Measurements from ENCODE around the gene PHTF1.

PHTF1 gene

DNA sequence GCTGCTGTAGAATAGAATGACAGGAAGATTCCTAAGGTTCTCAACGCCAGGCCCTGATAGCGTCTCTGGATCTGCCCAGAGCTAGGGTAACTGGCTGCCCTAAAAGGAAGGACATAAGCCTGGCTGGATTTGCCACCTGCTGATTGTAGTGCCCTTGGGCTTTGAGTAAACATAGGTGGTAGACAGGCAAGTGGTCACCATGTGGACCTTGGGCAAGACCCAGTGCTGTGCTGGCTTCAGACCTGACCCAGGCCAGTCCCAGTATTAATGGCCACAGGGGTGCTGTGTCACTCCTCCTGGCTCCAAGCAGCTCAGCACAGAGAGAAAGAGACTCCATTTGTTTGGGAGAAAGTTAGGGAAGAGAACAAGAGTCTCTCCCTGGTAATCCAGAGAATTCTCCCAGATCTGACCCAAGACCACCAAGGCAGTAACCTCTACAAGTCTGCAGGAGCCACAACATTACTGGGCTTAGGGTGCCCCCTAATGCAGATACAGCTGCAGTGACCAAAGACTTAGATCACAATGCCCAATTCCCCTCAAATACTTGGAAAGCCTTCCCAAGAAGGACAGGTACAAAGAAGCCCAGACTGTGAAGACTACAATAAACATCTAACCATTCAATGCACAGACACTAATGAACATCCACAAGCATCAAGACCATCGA, 44.5 kb downstream of the PHTF1 start:
- Histone ChIP-seq H4K20me1 (ENCODE audit: insufficient read depth, low read length) (no peaks in the 10 kb centered on the region), H3K27ac (ENCODE audit: low read depth, low read length, poor library complexity, severe bottlenecking) (no peak overlapping the region), H3K9me3 (ENCODE audit: low read length) (0 out of 2 replicates have a peak, but pooled peaks cover 6% of the 10 kb centered on the region), H3K36me3 (ENCODE audit: insufficient read depth, low read length) (peaks cover 70% of the 10 kb centered on the region), H3F3A (ENCODE audit: insufficient read depth, low read length) (no peaks in the 10 kb centered on the region), H3K9ac (ENCODE audit: low read length) (no peak overlapping the region), H3K27me3 (ENCODE audit: insufficient read depth, low read length) (no peaks in the 10 kb centered on the region), H2AFZ (ENCODE audit: low read length) (no peak overlapping the region), H3K4me1 (ENCODE audit: insufficient read depth, low read length, severe bottlenecking) (no peaks in the 10 kb centered on the region), H3K9me2 (ENCODE audit: low read depth, low read length) (no peaks in the 10 kb centered on the region), H3K4me3 (ENCODE audit: low read depth, low read length, poor library complexity, severe bottlenecking) (no peak overlapping the region), H3K4me2 (ENCODE audit: low read length) (no peak overlapping the region), H3K79me2 (ENCODE audit: insufficient read depth, low read length) (no peaks in the 10 kb centered on the region)
- TF ChIP-seq EZH2 (IDR thresholded peaks at IDR 0.05; ENCODE audit: borderline replicate concordance, low read length): no peak
- TF ChIP-seq, protein P1, sequence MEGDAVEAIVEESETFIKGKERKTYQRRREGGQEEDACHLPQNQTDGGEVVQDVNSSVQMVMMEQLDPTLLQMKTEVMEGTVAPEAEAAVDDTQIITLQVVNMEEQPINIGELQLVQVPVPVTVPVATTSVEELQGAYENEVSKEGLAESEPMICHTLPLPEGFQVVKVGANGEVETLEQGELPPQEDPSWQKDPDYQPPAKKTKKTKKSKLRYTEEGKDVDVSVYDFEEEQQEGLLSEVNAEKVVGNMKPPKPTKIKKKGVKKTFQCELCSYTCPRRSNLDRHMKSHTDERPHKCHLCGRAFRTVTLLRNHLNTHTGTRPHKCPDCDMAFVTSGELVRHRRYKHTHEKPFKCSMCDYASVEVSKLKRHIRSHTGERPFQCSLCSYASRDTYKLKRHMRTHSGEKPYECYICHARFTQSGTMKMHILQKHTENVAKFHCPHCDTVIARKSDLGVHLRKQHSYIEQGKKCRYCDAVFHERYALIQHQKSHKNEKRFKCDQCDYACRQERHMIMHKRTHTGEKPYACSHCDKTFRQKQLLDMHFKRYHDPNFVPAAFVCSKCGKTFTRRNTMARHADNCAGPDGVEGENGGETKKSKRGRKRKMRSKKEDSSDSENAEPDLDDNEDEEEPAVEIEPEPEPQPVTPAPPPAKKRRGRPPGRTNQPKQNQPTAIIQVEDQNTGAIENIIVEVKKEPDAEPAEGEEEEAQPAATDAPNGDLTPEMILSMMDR (IDR thresholded peaks at IDR 0.05; ENCODE audit: low read length): no peak

- H3K4me2 ChIP-seq (ENCODE audit: low read length): no peak overlapping the region
- peaks cover 50% of the 10 kb centered on the region for H3K36me3 ChIP-seq (ENCODE audit: insufficient read depth, low read length)
- H3K27me3 ChIP-seq (ENCODE audit: insufficient read depth, low read length): no peaks in the 10 kb centered on the region
- no peaks in the 10 kb centered on the region for H3F3A ChIP-seq (ENCODE audit: insufficient read depth, low read length)
- TF ChIP-seq, protein P1 (IDR thresholded peaks at IDR 0.05; ENCODE audit: low read length): no peak
- TF ChIP-seq EZH2 (IDR thresholded peaks at IDR 0.05; ENCODE audit: borderline replicate concordance, low read length): no peak
- no peak overlapping the region for H3K27ac ChIP-seq (ENCODE audit: low read depth, low read length, poor library complexity, severe bottlenecking)
- H3K9me3 ChIP-seq (ENCODE audit: low read length): no peaks in the 10 kb centered on the region
- no peaks in the 10 kb centered on the region for H3K9me2 ChIP-seq (ENCODE audit: low read depth, low read length)
- H3K9ac ChIP-seq (ENCODE audit: low read length): no peak overlapping the region
- no peak overlapping the region for H2AFZ ChIP-seq (ENCODE audit: low read length)
- H3K4me3 ChIP-seq (ENCODE audit: low read depth, low read length, poor library complexity, severe bottlenecking): no peak overlapping the region
- H3K4me1 ChIP-seq (ENCODE audit: insufficient read depth, low read length, severe bottlenecking): no peaks in the 10 kb centered on the region
- no peaks in the 10 kb centered on the region for H3K79me2 ChIP-seq (ENCODE audit: insufficient read depth, low read length)
- H4K20me1 ChIP-seq (ENCODE audit: insufficient read depth, low read length): no peaks in the 10 kb centered on the region
These were observed 57.9 kb downstream of the PHTF1 start for GRCh38 chr1:113701429-113701828.

DNA sequence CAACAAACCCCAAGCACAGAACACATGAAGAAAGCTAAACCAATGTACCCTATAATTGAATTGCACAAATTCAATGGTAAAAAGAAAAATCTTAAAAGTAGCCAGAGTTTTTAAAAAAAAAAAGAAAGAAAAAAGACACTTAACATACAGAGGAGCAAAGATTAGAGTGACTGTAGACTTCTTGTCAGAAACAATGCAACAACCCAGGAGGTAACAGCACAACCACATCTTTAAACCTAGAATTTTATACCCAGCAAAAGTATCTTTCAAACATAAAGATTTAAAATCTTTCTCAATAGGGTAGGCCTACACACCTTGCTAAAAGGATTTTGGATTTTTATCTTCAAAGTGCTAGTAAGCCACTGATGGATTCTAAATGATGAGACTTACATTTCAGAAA, 64.4 kb downstream of the PHTF1 start:
- no peak overlapping the region for H3K4me3 ChIP-seq (ENCODE audit: low read depth, low read length, poor library complexity, severe bottlenecking)
- H4K20me1 ChIP-seq (ENCODE audit: insufficient read depth, low read length): no peaks in the 10 kb centered on the region
- no peaks in the 10 kb centered on the region for H3K9me2 ChIP-seq (ENCODE audit: low read depth, low read length)
- no peak overlapping the region for H2AFZ ChIP-seq (ENCODE audit: low read length)
- no peaks in the 10 kb centered on the region for H3K79me2 ChIP-seq (ENCODE audit: insufficient read depth, low read length)
- no peaks in the 10 kb centered on the region for H3K27me3 ChIP-seq (ENCODE audit: insufficient read depth, low read length)
- H3K4me2 ChIP-seq (ENCODE audit: low read length): no peak overlapping the region
- no peak overlapping the region for H3K9ac ChIP-seq (ENCODE audit: low read length)
- H3K27ac ChIP-seq (ENCODE audit: low read depth, low read length, poor library complexity, severe bottlenecking): no peak overlapping the region
- no peak for TF ChIP-seq EZH2 (IDR thresholded peaks at IDR 0.05; ENCODE audit: borderline replicate concordance, low read length)
- TF ChIP-seq, protein P1 (IDR thresholded peaks at IDR 0.05; ENCODE audit: low read length): no peak
- no peaks in the 10 kb centered on the region for H3F3A ChIP-seq (ENCODE audit: insufficient read depth, low read length)
- H3K4me1 ChIP-seq (ENCODE audit: insufficient read depth, low read length, severe bottlenecking): no peaks in the 10 kb centered on the region
- peaks cover 53% of the 10 kb centered on the region for H3K36me3 ChIP-seq (ENCODE audit: insufficient read depth, low read length)
- peaks cover 10% of the 10 kb centered on the region for H3K9me3 ChIP-seq (ENCODE audit: low read length)

Measured in OCI-LY1 (cell line).